GM12878 (cell line): ENCODE measurements around the gene SERP1. TPM values are rescaled to one million over a fixed set of nuclear protein-coding genes. Genes with fewer than 3 reads are reported as not detected.

Source experiments
- ATAC-seq: fragments of 200-7000 bp; cut with Tn5 transposase; 3 replicates; pipeline ENCODE4 v1.9.1; 2020; ENCODE audit warnings: mild to moderate bottlenecking, moderate library complexity
- BruUV-seq: library from RNA; stranded (reverse); fragments of 400-500 nt; replicated peaks from 2 replicates; lab custom pipeline; 2021; lab: Mats Ljungman, UMichigan
- CTCF ChIA-PET: fragments of 300-600 bp; sonication (Branson Sonifier 250); formaldehyde crosslinking; extraction: SDS; loops from one replicate; lab custom pipeline; 2021; ENCODE audit warnings: inconsistent platforms; lab: Yijun Ruan, JAX
- POLR2A ChIA-PET: fragments of 350-600 bp; formaldehyde crosslinking; extraction: SDS; loops from one replicate; lab custom pipeline; 2021; ENCODE audit warnings: inconsistent platforms; lab: Charles Lee
- RAD21 ChIA-PET: fragments of 300-600 bp; sonication (Branson Sonifier 250); formaldehyde crosslinking; loops from one replicate; lab custom pipeline; 2023; ENCODE audit warnings: antibody characterized with exemption; ENCODE audit not compliant: unreplicated experiment; lab: Charles Lee
- SMC1A ChIA-PET: fragments of 300-600 bp; sonication (Branson Sonifier 250); formaldehyde crosslinking; loops from one replicate; lab custom pipeline; 2023; ENCODE audit not compliant: unreplicated experiment, uncharacterized antibody; lab: Charles Lee
- DNase-seq: peaks from one replicate; pipeline ENCODE4 v3.0.0-alpha.2; 2011; ENCODE audit warnings: low read depth, low spot score
- FAIRE-seq: peaks from 3 replicates; lab custom pipeline; 2011; peaks lifted over from hg19 to GRCh38; lab: Jason Lieb, UNC
- H2AFZ ChIP-seq: 2 replicates; pipeline ENCODE4 v1.6.0; 2011; ENCODE audit warnings: low read depth, low read length, control low read depth; ENCODE audit not compliant: control insufficient read depth
- H3K27ac ChIP-seq: 2 replicates; pipeline ENCODE4 v1.5.1; 2011; ENCODE audit warnings: control low read depth; ENCODE audit not compliant: control insufficient read depth, insufficient read depth
- H3K27me3 ChIP-seq, 2 experiments: replicated peaks in 1 of 2; 2 replicates each; pipeline versions ENCODE4 v1.6.0 to v1.6.1; 2011; ENCODE audit warnings: low read length in 1 of 2; ENCODE audit not compliant: control insufficient read depth in 2 of 2, insufficient read depth in 2 of 2
- H3K36me3 ChIP-seq, 2 experiments: 2 replicates each; pipeline ENCODE4 v1.5.1; 2011; ENCODE audit warnings: low read length in 1 of 2; ENCODE audit not compliant: control insufficient read depth in 2 of 2, insufficient read depth in 2 of 2
- H3K4me1 ChIP-seq: 2 replicates; pipeline ENCODE4 v1.6.1; 2011; ENCODE audit warnings: mild to moderate bottlenecking, low read length, moderate library complexity, mixed read lengths; ENCODE audit not compliant: control insufficient read depth, insufficient read depth
- H3K4me2 ChIP-seq: 2 replicates; pipeline ENCODE4 v1.6.0; 2011; ENCODE audit warnings: control low read depth; ENCODE audit not compliant: control insufficient read depth, insufficient read depth
- H3K4me3 ChIP-seq: fragments of 200-600 bp; sonication (generic); 2 replicates; pipeline ENCODE4 v1.5.1; 2016
- H3K79me2 ChIP-seq: 2 replicates; pipeline ENCODE4 v1.6.0; 2011; ENCODE audit warnings: low read length; ENCODE audit not compliant: control insufficient read depth, insufficient read depth
- H3K9ac ChIP-seq: 2 replicates; pipeline ENCODE4 v1.8.0; 2011; ENCODE audit warnings: low read length, control low read depth, mixed read lengths; ENCODE audit not compliant: control insufficient read depth, insufficient read depth
- H3K9me3 ChIP-seq: replicated peaks from 3 replicates; pipeline ENCODE4 v1.5.1; 2011; ENCODE audit warnings: mild to moderate bottlenecking, low read length; ENCODE audit not compliant: control insufficient read depth, insufficient read depth
- H4K20me1 ChIP-seq: 2 replicates; pipeline ENCODE4 v1.6.0; 2011; ENCODE audit not compliant: control insufficient read depth, insufficient read depth
- BHLHE40 ChIP-seq, 2 experiments: fragments of 450-650 bp in 1 of 2; IDR thresholded peaks; 2 replicates each; pipeline ENCODE4 v1.6.1; 2011 to 2017; ENCODE audit warnings: low read depth in 2 of 2, borderline replicate concordance in 1 of 2, improper control_type of control experiment in 1 of 2, low read length in 1 of 2, mild to moderate bottlenecking in 1 of 2
- EZH2 ChIP-seq: IDR thresholded peaks from 2 replicates; pipeline ENCODE4 v1.6.1; 2012; ENCODE audit warnings: low read depth, mild to moderate bottlenecking, control low read depth, inconsistent platforms, low read length, borderline replicate concordance; ENCODE audit not compliant: control insufficient read depth
- PAX5 ChIP-seq: IDR thresholded peaks from 2 replicates; pipeline ENCODE4 v1.6.1; 2011; ENCODE audit warnings: low read depth, low read length, borderline replicate concordance
- RELA ChIP-seq: fragments of 450-650 bp; IDR thresholded peaks from 2 replicates; pipeline ENCODE4 v1.8.0; 2014; ENCODE audit warnings: borderline replicate concordance; ENCODE audit not compliant: partially characterized antibody
- SMAD1 ChIP-seq: fragments of 450-650 bp; IDR thresholded peaks from 2 replicates; pipeline ENCODE4 v1.6.1; 2018; ENCODE audit warnings: mild to moderate bottlenecking, low read depth; ENCODE audit not compliant: partially characterized antibody
- SMARCA5 ChIP-seq: fragments of 450-650 bp; IDR thresholded peaks from 2 replicates; pipeline ENCODE4 v1.6.1; 2017; ENCODE audit warnings: mild to moderate bottlenecking
- SUPT20H ChIP-seq: IDR thresholded peaks from 2 replicates; pipeline ENCODE4 v1.6.1; 2011; ENCODE audit warnings: low read depth, mild to moderate bottlenecking, low read length, moderate library complexity, borderline replicate concordance; ENCODE audit not compliant: control insufficient read depth
- WGBS: methylation state at CpG from one replicate; pipeline ENCODE4 v1.1.6; 2016; ENCODE audit warnings: low lambda C conversion rate; ENCODE audit not compliant: insufficient replicate concordance, insufficient coverage; ENCODE audit errors: missing lambda C conversion rate; 5-methylcytosine and 5-hydroxymethylcytosine counted together
- in situ Hi-C: fragments of 300-500 bp; cut with MboI; formaldehyde crosslinking; loops from 9 replicates; pipeline ENCODE4 v1.14.3; 2018; ENCODE audit warnings: mixed read lengths
- intact Hi-C: fragments of 100-400 bp; cut with micrococcal nuclease; formaldehyde crosslinking; loops from one replicate; pipeline ENCODE4 v1.14.2; 2022; ENCODE audit not compliant: unreplicated experiment
- polyA plus RNA-seq, 11 experiments: library from polyadenylated mRNA; depleted of rRNA in 4 of 11; unstranded in 6 of 11; stranded (reverse) in 5 of 11; fragments of >200 nt; fragmentation: Nextera tagmentation in 4 of 11; fragmentation: Illumina TruSeq in 1 of 11; extraction: Ambion mirVana in 4 of 11; extraction: Trizol in 1 of 11; gene quantifications; 1 replicate in 1 of 11; 2 replicates in 10 of 11; pipeline versions ENCODE4 v1.2.1 to v1.2.3, GENCODE V29; 2011 to 2016; ENCODE audit warnings: inconsistent platforms in 2 of 11, missing spikeins in 2 of 11, low read depth in 1 of 11
- total RNA-seq, 4 experiments: library from RNA; depleted of rRNA in 3 of 4; stranded (reverse); fragments of >200 nt in 3 of 4; fragmentation: Illumina TruSeq in 1 of 4; extraction: Trizol in 1 of 4; gene quantifications; 2 replicates each; pipeline versions ENCODE4 v1.2.1 to v1.2.3, GENCODE V29; 2013 to 2021
- TF ChIP-seq, protein P1 (sequence below): fragments of 450-650 bp; IDR thresholded peaks from 2 replicates; pipeline ENCODE4 v1.6.1; 2017; ENCODE audit warnings: mild to moderate bottlenecking
- TF ChIP-seq, protein P2 (sequence below): fragments of 150-350 bp; IDR thresholded peaks from 2 replicates; pipeline ENCODE4 v1.6.1; 2016; ENCODE audit warnings: low read depth, low read length

SERP1 gene
- total and polyA plus RNA-seq, 10 of the 15 experiments (the other 5 are each of a cell fraction or from before 2014, with no cell fraction given) = 31.1 to 242 (median 87.0) TPM

DNA sequence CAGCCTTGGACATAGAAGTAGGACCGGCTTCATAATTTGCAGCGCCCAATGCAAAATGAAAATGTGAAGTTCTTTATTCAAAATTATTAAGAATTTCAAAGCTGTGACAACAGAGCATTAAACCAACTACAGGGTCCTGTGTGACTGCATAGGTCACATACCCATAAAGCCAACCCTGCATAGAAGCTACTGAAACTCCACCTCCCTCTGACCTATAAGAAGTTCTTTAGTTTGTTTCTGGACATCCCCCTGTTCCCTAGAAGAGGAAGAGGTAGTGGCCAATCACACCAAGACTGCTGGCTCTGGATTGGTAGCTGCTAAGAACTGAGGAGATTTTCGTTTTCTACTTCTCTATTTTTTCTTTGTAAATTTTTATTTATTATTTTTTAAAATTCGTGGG is 47.9 kb upstream of the SERP1 start:
- Histone ChIP-seq H3K4me1 (peaks cover 10% of the 10 kb centered on the region), H3K27me3 (no peaks in the 10 kb centered on the region), H3K79me2 (peaks cover 72% of the 10 kb centered on the region), H3K4me3 (no peak overlapping the region), H3K36me3 (peaks cover 0 to 4% of the 10 kb centered on the region in 2 experiments), H4K20me1 (no peaks in the 10 kb centered on the region; the same call in 1 of the 2 replicates), H3K4me2 (no peak overlapping the region), H3K9me3 (peaks cover 1% of the 10 kb centered on the region; the same call in 2 of the 3 replicates), H3K9ac (no peak overlapping the region), H3K27ac (no peak overlapping the region), H2AFZ (no peak overlapping the region)
- no peak for TF ChIP-seq PAX5
- TF ChIP-seq, protein P1, sequence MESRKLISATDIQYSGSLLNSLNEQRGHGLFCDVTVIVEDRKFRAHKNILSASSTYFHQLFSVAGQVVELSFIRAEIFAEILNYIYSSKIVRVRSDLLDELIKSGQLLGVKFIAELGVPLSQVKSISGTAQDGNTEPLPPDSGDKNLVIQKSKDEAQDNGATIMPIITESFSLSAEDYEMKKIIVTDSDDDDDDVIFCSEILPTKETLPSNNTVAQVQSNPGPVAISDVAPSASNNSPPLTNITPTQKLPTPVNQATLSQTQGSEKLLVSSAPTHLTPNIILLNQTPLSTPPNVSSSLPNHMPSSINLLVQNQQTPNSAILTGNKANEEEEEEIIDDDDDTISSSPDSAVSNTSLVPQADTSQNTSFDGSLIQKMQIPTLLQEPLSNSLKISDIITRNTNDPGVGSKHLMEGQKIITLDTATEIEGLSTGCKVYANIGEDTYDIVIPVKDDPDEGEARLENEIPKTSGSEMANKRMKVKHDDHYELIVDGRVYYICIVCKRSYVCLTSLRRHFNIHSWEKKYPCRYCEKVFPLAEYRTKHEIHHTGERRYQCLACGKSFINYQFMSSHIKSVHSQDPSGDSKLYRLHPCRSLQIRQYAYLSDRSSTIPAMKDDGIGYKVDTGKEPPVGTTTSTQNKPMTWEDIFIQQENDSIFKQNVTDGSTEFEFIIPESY = no peak
- in situ Hi-C loops = no loop called here
- CTCF ChIA-PET = interaction anchor here (0.8 to 1.6 kb wide), 4 partner anchors 13 to 170 kb away, joined by 3 to 5 read pairs (median 4); no protein-coding TSS in a partner anchor
- ATAC-seq (no peak), DNase-seq (no peak), FAIRE-seq (no peak)
- BruUV-seq = no TSS peak
- POLR2A ChIA-PET = interaction anchor here (0.6 to 4.3 kb wide), 5 partner anchors 9 to 45 kb away, joined by 3 to 22 read pairs (median 6); no protein-coding TSS in a partner anchor
- RAD21 ChIA-PET = interaction anchor here (1.4 kb wide), 1 partner anchor 11 kb away, joined by 5 read pairs; no protein-coding TSS in a partner anchor
- SMC1A ChIA-PET = interaction anchor here (0.7 to 2.7 kb wide), 12 partner anchors 9 to 721 kb away, joined by 3 to 13 read pairs (median 4); partner anchors contain the start of gene SELENOT
- intact Hi-C loops = no loop called here
- WGBS = 90% methylated on average over 4 of the region's 4 CpGs

DNA sequence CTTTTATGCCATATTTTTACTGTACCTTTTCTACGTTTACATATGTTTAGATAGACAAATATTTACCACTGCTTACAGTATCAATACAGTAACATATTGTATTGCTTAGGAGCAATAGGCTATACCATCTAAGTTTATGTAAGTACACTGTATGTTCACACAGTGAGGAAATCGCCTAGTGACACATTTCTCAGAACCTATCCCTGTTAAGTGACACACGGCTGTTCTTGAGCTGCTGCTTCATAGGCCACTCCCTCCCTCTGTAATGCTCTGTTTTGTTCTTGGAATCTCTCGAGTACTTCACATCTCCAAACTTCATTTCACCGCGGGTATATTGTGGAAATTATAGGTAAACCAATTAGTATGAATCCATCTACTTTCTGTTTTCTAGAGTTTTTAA is 43.5 kb upstream of the SERP1 start:
- Histone ChIP-seq H3K9me3 (peaks cover 1% of the 10 kb centered on the region; the same call in 2 of the 3 replicates), H3K4me1 (no peaks in the 10 kb centered on the region), H3K4me2 (no peak overlapping the region), H3K27ac (no peak overlapping the region), H2AFZ (no peak overlapping the region), H3K9ac (no peak overlapping the region), H3K36me3 (peaks cover 4 to 20% of the 10 kb centered on the region in 2 experiments), H3K4me3 (no peak overlapping the region), H4K20me1 (no peaks in the 10 kb centered on the region; the same call in 1 of the 2 replicates), H3K27me3 (no peaks in the 10 kb centered on the region), H3K79me2 (peaks cover 54% of the 10 kb centered on the region)
- in situ Hi-C loops (no loop called here), intact Hi-C loops (no loop called here)
- SMC1A ChIA-PET = interaction anchor here (1.4 to 2.0 kb wide), 4 partner anchors 9 to 132 kb away, joined by 4 to 12 read pairs (median 7); partner anchors contain the start of gene SELENOT
- POLR2A ChIA-PET = interaction anchor here (1.3 to 2.4 kb wide), 3 partner anchors 8 to 13 kb away, joined by 4 to 16 read pairs (median 9); partner anchors contain the start of gene SELENOT
- CTCF ChIA-PET = interaction anchor here (0.6 to 3.6 kb wide), 5 partner anchors 9 to 275 kb away, joined by 3 to 18 read pairs (median 3); no protein-coding TSS in a partner anchor
- ATAC-seq (no peak), DNase-seq (no peak), FAIRE-seq (no peak)
- TF ChIP-seq BHLHE40 (IDR thresholded peaks at IDR 0.05; ENCODE audit: borderline replicate concordance in 1 of 2, low read depth in 2 of 2, low read length in 1 of 2) = no peak
- TF ChIP-seq, protein P2, sequence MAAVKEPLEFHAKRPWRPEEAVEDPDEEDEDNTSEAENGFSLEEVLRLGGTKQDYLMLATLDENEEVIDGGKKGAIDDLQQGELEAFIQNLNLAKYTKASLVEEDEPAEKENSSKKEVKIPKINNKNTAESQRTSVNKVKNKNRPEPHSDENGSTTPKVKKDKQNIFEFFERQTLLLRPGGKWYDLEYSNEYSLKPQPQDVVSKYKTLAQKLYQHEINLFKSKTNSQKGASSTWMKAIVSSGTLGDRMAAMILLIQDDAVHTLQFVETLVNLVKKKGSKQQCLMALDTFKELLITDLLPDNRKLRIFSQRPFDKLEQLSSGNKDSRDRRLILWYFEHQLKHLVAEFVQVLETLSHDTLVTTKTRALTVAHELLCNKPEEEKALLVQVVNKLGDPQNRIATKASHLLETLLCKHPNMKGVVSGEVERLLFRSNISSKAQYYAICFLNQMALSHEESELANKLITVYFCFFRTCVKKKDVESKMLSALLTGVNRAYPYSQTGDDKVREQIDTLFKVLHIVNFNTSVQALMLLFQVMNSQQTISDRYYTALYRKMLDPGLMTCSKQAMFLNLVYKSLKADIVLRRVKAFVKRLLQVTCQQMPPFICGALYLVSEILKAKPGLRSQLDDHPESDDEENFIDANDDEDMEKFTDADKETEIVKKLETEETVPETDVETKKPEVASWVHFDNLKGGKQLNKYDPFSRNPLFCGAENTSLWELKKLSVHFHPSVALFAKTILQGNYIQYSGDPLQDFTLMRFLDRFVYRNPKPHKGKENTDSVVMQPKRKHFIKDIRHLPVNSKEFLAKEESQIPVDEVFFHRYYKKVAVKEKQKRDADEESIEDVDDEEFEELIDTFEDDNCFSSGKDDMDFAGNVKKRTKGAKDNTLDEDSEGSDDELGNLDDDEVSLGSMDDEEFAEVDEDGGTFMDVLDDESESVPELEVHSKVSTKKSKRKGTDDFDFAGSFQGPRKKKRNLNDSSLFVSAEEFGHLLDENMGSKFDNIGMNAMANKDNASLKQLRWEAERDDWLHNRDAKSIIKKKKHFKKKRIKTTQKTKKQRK = no peak
- no peak for TF ChIP-seq SMAD1
- TF ChIP-seq SMARCA5 = no peak
- TF ChIP-seq EZH2 = no peak
- no peak for TF ChIP-seq SUPT20H
- no peak for TF ChIP-seq RELA
- no TSS peak for BruUV-seq
- RAD21 ChIA-PET = interaction anchor here (1.5 kb wide), 1 partner anchor 46 kb away, joined by 6 read pairs; no protein-coding TSS in a partner anchor
- 77% methylated on average over 5 of the region's 6 CpGs for WGBS
